ENCODE results near the gene GAB2.

The GAB2 gene

GRCh38 chr11:78395597-78395996, 22.0 kb downstream of the GAB2 start:
- Histone ChIP-seq H3K27me3 (ENCODE audit: control insufficient read depth, insufficient read depth, low read length) (peaks cover 11% of the 10 kb centered on the region), H3K4me1 (ENCODE audit: control insufficient read depth, insufficient read depth, low read length) (peaks cover 14% of the 10 kb centered on the region), H3K4me3 (ENCODE audit: low read depth, low read length) (no peak overlapping the region), H3K9ac (ENCODE audit: low read depth, low read length) (no peak overlapping the region), H3K36me3 (ENCODE audit: control insufficient read depth, insufficient read depth, low read length) (no peaks in the 10 kb centered on the region), H3K9me3 (ENCODE audit: control insufficient read depth, insufficient read depth, low read length) (no peaks in the 10 kb centered on the region)

GRCh38 chr11:78392854-78393253, 24.8 kb downstream of the GAB2 start:
- no peaks in the 10 kb centered on the region for H3K9me3 ChIP-seq (ENCODE audit: control insufficient read depth, insufficient read depth, low read length)
- H3K36me3 ChIP-seq (ENCODE audit: control insufficient read depth, insufficient read depth, low read length): no peaks in the 10 kb centered on the region

GRCh38 chr11:78391424-78391823, 26.2 kb downstream of the GAB2 start:
- Histone ChIP-seq H3K36me3 (ENCODE audit: control insufficient read depth, insufficient read depth, low read length) (no peaks in the 10 kb centered on the region), H3K9me3 (ENCODE audit: control insufficient read depth, insufficient read depth, low read length) (no peaks in the 10 kb centered on the region), H3K4me3 (ENCODE audit: low read depth, low read length) (no peak overlapping the region), H3K4me1 (ENCODE audit: control insufficient read depth, insufficient read depth, low read length) (no peaks in the 10 kb centered on the region), H3K27me3 (ENCODE audit: control insufficient read depth, insufficient read depth, low read length) (no peaks in the 10 kb centered on the region), H3K9ac (ENCODE audit: low read depth, low read length) (no peak overlapping the region)

More at GRCh38 chr11:78392854-78393253, 24.8 kb downstream of the GAB2 start:
- peaks cover under 1% of the 10 kb centered on the region for H3K27me3 ChIP-seq (ENCODE audit: control insufficient read depth, insufficient read depth, low read length)
- no peaks in the 10 kb centered on the region for H3K4me1 ChIP-seq (ENCODE audit: control insufficient read depth, insufficient read depth, low read length)
- no peak overlapping the region for H3K4me3 ChIP-seq (ENCODE audit: low read depth, low read length)
- no peak overlapping the region for H3K9ac ChIP-seq (ENCODE audit: low read depth, low read length)

GRCh38 chr11:78390809-78391208, 26.8 kb downstream of the GAB2 start:
- Histone ChIP-seq H3K4me1 (ENCODE audit: control insufficient read depth, insufficient read depth, low read length) (no peaks in the 10 kb centered on the region), H3K36me3 (ENCODE audit: control insufficient read depth, insufficient read depth, low read length) (no peaks in the 10 kb centered on the region), H3K9me3 (ENCODE audit: control insufficient read depth, insufficient read depth, low read length) (no peaks in the 10 kb centered on the region), H3K4me3 (ENCODE audit: low read depth, low read length) (no peak overlapping the region), H3K9ac (ENCODE audit: low read depth, low read length) (no peak overlapping the region), H3K27me3 (ENCODE audit: control insufficient read depth, insufficient read depth, low read length) (no peaks in the 10 kb centered on the region)

- Histone ChIP-seq H3K36me3 (ENCODE audit: control insufficient read depth, insufficient read depth, low read length) (no peaks in the 10 kb centered on the region), H3K27me3 (ENCODE audit: control insufficient read depth, insufficient read depth, low read length) (no peaks in the 10 kb centered on the region), H3K9me3 (ENCODE audit: control insufficient read depth, insufficient read depth, low read length) (no peaks in the 10 kb centered on the region), H3K4me3 (ENCODE audit: low read depth, low read length) (no peak overlapping the region), H3K4me1 (ENCODE audit: control insufficient read depth, insufficient read depth, low read length) (no peaks in the 10 kb centered on the region), H3K9ac (ENCODE audit: low read depth, low read length) (no peak overlapping the region)
These were observed 31.2 kb downstream of the GAB2 start for GRCh38 chr11:78386215-78386941.

- no peaks in the 10 kb centered on the region for H3K36me3 ChIP-seq (ENCODE audit: control insufficient read depth, insufficient read depth, low read length)
- H3K9me3 ChIP-seq (ENCODE audit: control insufficient read depth, insufficient read depth, low read length): no peaks in the 10 kb centered on the region
- no peaks in the 10 kb centered on the region for H3K27me3 ChIP-seq (ENCODE audit: control insufficient read depth, insufficient read depth, low read length)
- no peak overlapping the region for H3K4me3 ChIP-seq (ENCODE audit: low read depth, low read length)
- H3K9ac ChIP-seq (ENCODE audit: low read depth, low read length): no peak overlapping the region
- no peaks in the 10 kb centered on the region for H3K4me1 ChIP-seq (ENCODE audit: control insufficient read depth, insufficient read depth, low read length)
These were observed 32.4 kb downstream of the GAB2 start for GRCh38 chr11:78385205-78385604.

- no peak overlapping the region for H3K4me3 ChIP-seq (ENCODE audit: low read depth, low read length)
- no peak overlapping the region for H3K9ac ChIP-seq (ENCODE audit: low read depth, low read length)
- H3K9me3 ChIP-seq (ENCODE audit: control insufficient read depth, insufficient read depth, low read length): no peaks in the 10 kb centered on the region
These were observed 33.4 kb downstream of the GAB2 start for GRCh38 chr11:78384231-78384630.

GRCh38 chr11:78381865-78382264, 35.8 kb downstream of the GAB2 start:
- Histone ChIP-seq H3K4me1 (ENCODE audit: control insufficient read depth, insufficient read depth, low read length) (no peaks in the 10 kb centered on the region), H3K4me3 (ENCODE audit: low read depth, low read length) (no peak overlapping the region), H3K9ac (ENCODE audit: low read depth, low read length) (no peak overlapping the region), H3K36me3 (ENCODE audit: control insufficient read depth, insufficient read depth, low read length) (no peaks in the 10 kb centered on the region), H3K27me3 (ENCODE audit: control insufficient read depth, insufficient read depth, low read length) (no peaks in the 10 kb centered on the region), H3K9me3 (ENCODE audit: control insufficient read depth, insufficient read depth, low read length) (no peaks in the 10 kb centered on the region)

More at GRCh38 chr11:78384231-78384630, 33.4 kb downstream of the GAB2 start:
- H3K36me3 ChIP-seq (ENCODE audit: control insufficient read depth, insufficient read depth, low read length): no peaks in the 10 kb centered on the region
- no peaks in the 10 kb centered on the region for H3K4me1 ChIP-seq (ENCODE audit: control insufficient read depth, insufficient read depth, low read length)
- no peaks in the 10 kb centered on the region for H3K27me3 ChIP-seq (ENCODE audit: control insufficient read depth, insufficient read depth, low read length)

- no peaks in the 10 kb centered on the region for H3K27me3 ChIP-seq (ENCODE audit: control insufficient read depth, insufficient read depth, low read length)
- H3K36me3 ChIP-seq (ENCODE audit: control insufficient read depth, insufficient read depth, low read length): no peaks in the 10 kb centered on the region
- no peak overlapping the region for H3K9ac ChIP-seq (ENCODE audit: low read depth, low read length)
- H3K4me1 ChIP-seq (ENCODE audit: control insufficient read depth, insufficient read depth, low read length): no peaks in the 10 kb centered on the region
- H3K4me3 ChIP-seq (ENCODE audit: low read depth, low read length): no peak overlapping the region
- H3K9me3 ChIP-seq (ENCODE audit: control insufficient read depth, insufficient read depth, low read length): no peaks in the 10 kb centered on the region
These were observed 37.0 kb downstream of the GAB2 start for GRCh38 chr11:78380615-78381051.

GRCh38 chr11:78379039-78379670, 38.5 kb downstream of the GAB2 start:
- Histone ChIP-seq H3K4me3 (ENCODE audit: low read depth, low read length) (no peak overlapping the region), H3K9me3 (ENCODE audit: control insufficient read depth, insufficient read depth, low read length) (no peaks in the 10 kb centered on the region), H3K27me3 (ENCODE audit: control insufficient read depth, insufficient read depth, low read length) (no peaks in the 10 kb centered on the region), H3K36me3 (ENCODE audit: control insufficient read depth, insufficient read depth, low read length) (no peaks in the 10 kb centered on the region), H3K9ac (ENCODE audit: low read depth, low read length) (no peak overlapping the region), H3K4me1 (ENCODE audit: control insufficient read depth, insufficient read depth, low read length) (no peaks in the 10 kb centered on the region)

GRCh38 chr11:78377625-78378418, 39.8 kb downstream of the GAB2 start:
- Histone ChIP-seq H3K4me3 (ENCODE audit: low read depth, low read length) (no peak overlapping the region), H3K36me3 (ENCODE audit: control insufficient read depth, insufficient read depth, low read length) (no peaks in the 10 kb centered on the region), H3K9me3 (ENCODE audit: control insufficient read depth, insufficient read depth, low read length) (no peaks in the 10 kb centered on the region), H3K27me3 (ENCODE audit: control insufficient read depth, insufficient read depth, low read length) (no peaks in the 10 kb centered on the region), H3K4me1 (ENCODE audit: control insufficient read depth, insufficient read depth, low read length) (no peaks in the 10 kb centered on the region), H3K9ac (ENCODE audit: low read depth, low read length) (no peak overlapping the region)

Data from iPS-15b (cell line).